C4-2B (cell line): ENCODE measurements around the gene TMC3.

Source experiments
- H3K27ac ChIP-seq: fragments of 450-650 bp; 2 replicates; pipeline ENCODE4 v1.5.1; 2017
- ZFX ChIP-seq: fragments of 450-650 bp; IDR thresholded peaks from 2 replicates; pipeline ENCODE4 v1.6.1; 2017
- TF ChIP-seq, protein P1 (sequence below): fragments of 450-650 bp; conservative IDR thresholded peaks from 2 replicates; pipeline ENCODE4 v1.5.1; 2017; ENCODE audit warnings: mild to moderate bottlenecking

TMC3 gene

GRCh38 chr15:81376231-81376630 is 2.2 kb upstream of the TMC3 start:
- no peak for TF ChIP-seq ZFX
- no peak overlapping the region for H3K27ac ChIP-seq

GRCh38 chr15:81375461-81375860 is 1.4 kb upstream of the TMC3 start:
- TF ChIP-seq, protein P1, sequence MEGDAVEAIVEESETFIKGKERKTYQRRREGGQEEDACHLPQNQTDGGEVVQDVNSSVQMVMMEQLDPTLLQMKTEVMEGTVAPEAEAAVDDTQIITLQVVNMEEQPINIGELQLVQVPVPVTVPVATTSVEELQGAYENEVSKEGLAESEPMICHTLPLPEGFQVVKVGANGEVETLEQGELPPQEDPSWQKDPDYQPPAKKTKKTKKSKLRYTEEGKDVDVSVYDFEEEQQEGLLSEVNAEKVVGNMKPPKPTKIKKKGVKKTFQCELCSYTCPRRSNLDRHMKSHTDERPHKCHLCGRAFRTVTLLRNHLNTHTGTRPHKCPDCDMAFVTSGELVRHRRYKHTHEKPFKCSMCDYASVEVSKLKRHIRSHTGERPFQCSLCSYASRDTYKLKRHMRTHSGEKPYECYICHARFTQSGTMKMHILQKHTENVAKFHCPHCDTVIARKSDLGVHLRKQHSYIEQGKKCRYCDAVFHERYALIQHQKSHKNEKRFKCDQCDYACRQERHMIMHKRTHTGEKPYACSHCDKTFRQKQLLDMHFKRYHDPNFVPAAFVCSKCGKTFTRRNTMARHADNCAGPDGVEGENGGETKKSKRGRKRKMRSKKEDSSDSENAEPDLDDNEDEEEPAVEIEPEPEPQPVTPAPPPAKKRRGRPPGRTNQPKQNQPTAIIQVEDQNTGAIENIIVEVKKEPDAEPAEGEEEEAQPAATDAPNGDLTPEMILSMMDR = no peak
- TF ChIP-seq ZFX = no peak
- no peak overlapping the region for H3K27ac ChIP-seq

GRCh38 chr15:81373176-81373575 is 837 bp downstream of the TMC3 start:
- TF ChIP-seq, protein P1 = no peak
- no peak for TF ChIP-seq ZFX
- no peak overlapping the region for H3K27ac ChIP-seq

GRCh38 chr15:81372575-81372974 is 1.4 kb downstream of the TMC3 start:
- no peak overlapping the region for H3K27ac ChIP-seq
- no peak for TF ChIP-seq ZFX
- TF ChIP-seq, protein P1 = no peak

DNA sequence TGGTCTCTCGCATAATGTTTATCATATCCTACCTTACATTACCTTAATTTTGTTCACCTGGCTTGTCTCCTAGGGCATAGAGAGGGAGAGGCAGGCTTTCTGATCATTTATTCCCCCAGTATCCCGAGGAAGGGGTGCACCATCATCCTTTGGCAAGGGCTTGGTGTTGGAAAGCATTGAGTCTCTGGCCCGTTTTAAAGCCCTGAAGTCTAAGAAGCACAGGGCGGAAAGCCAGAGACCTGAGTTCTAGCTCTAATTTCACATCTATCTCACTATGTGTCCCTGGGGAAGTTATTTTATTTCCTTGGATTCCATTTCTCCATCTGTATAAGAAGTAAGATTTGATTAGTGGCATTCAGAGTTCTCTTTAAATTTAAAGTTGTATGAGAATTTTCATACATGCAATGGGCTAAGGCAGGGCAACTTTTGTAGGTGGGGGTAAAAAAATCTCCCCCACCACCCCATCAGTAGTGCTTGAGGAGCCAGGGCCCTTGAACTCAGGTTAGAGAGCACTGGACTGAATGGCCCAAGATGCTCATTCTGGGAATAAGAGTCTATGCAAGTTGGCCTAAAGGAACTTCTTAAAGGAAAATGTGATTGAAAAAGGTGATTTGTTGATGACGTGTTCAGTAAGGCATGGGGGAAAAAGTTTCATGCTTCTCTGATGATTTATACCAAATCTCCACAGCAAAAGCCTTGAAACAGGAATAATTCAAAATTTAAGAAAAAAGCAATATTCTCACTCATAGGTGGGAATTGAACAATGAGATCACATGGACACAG is 10.1 kb downstream of the TMC3 start:
- H3K27ac ChIP-seq = no peak overlapping the region
- TF ChIP-seq, protein P1 = no peak
- no peak for TF ChIP-seq ZFX

- no peak overlapping the region for H3K27ac ChIP-seq
- TF ChIP-seq ZFX = no peak
- TF ChIP-seq, protein P1 = no peak
These were observed 10.7 kb downstream of the TMC3 start for GRCh38 chr15:81363276-81363675.

DNA sequence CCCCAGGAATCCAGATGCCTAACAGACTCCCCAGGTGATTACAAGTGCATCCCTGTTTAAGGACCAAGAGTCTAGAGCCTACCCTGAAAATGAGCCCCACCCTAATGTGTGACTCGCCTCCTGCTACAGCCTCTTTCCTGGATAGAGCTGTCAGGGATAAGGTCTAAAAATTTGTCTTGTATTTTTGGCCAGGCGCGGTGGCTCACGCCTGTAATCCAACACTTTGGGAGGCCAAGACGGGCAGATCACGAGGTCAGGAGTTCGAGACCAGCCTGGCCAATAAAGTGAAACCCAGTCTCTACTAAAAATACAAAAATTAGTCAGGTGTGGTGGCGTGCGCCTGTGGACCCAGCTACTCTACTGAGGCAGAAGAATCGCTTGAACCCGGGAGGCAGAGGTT is 11.2 kb downstream of the TMC3 start:
- H3K27ac ChIP-seq = no peak overlapping the region
- TF ChIP-seq, protein P1 = no peak
- no peak for TF ChIP-seq ZFX

DNA sequence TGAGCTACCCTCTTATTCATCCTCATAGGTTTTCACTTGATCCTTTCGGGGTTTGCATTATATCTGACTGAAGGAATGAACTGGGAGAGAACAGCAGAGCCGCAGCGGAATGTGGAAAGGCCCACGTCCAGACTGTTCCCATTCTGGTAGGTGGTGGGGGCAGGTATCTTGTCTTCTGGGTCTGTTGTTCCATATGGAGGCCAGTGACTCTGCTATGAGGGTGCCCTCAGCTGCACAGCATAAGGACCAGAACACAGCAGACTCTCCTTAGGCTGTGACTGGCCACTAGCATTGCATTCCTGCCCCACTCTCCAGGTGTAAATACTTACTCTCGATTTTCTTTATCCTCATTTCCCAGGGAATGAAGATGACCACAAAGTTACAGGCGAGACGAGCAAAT is 12.1 kb downstream of the TMC3 start:
- TF ChIP-seq ZFX = no peak
- TF ChIP-seq, protein P1 = no peak
- no peak overlapping the region for H3K27ac ChIP-seq
